ENCODE results near the gene WDR38. TPM values are rescaled to one million over a fixed set of nuclear protein-coding genes. Genes with fewer than 3 reads are reported as not detected.

The WDR38 gene
- total and polyA plus RNA-seq, 9 of the 15 experiments (the other 6 are each of a cell fraction or from before 2014, with no cell fraction given): not detected

DNA sequence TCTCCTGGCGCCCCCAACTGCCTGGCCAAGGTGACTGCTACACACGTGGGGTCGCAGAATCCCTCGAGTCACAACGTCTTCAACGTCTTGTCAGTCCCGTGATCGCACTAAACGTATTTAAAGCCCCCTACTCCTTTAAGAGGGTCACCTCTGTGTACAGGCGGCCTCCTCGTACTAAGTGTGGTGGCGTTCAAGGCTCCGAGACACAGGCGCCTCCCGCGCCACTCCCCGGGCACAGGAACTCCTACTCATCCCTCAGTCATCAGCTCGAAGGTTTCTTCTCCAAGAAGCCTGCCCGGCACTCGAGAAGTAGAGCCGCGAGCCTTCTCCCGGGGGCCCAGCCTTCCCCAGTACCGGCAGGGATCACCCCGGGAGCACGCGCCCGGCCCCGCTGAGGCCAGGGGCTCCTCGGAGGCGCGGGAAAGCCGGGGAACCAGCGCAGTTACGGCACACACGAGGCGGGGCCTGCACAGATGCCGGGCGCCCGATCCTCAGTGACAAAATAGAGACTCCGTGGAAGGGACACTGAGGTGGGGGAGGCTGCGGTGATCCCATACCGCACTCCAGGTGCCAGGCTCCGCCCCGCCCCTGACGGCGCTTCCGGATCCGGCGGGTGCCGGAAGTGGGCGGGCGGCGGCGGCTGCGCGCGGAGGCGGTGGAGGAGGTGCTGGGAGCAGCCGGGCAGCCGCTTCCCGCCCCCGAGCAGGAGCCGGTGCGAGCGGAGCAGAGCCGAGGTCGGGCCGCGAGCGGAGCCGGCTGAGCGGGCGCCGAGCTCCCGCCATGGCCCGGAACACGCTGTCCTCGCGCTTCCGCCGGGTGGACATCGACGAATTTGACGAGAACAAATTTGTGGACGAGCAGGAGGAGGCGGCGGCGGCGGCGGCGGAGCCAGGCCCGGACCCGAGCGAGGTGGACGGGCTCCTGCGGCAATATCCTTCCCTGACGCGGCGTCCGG lies 15.5 kb downstream of the WDR38 start (continued):
- 0 out of 2 replicates have a peak, but pooled peaks have one; percentile 8 for TF ChIP-seq BCOR (IDR thresholded peaks at IDR 0.05)
- no peak for TF ChIP-seq TRIM24 (IDR thresholded peaks at IDR 0.05)
- no peak for TF ChIP-seq SP2 (IDR thresholded peaks at IDR 0.05; ENCODE audit: extremely low read depth, low read depth, low read length, poor library complexity, severe bottlenecking)
- no peak for TF ChIP-seq RBM15 (IDR thresholded peaks at IDR 0.05; ENCODE audit: insufficient read depth, low read length)
- no peak for TF ChIP-seq ZNF197 (CRISPR knock-in tag; IDR thresholded peaks at IDR 0.05; ENCODE audit: low read depth)
- no peak for TF ChIP-seq PHF20 (IDR thresholded peaks at IDR 0.05; ENCODE audit: partially characterized antibody)
- TF ChIP-seq, protein P1, sequence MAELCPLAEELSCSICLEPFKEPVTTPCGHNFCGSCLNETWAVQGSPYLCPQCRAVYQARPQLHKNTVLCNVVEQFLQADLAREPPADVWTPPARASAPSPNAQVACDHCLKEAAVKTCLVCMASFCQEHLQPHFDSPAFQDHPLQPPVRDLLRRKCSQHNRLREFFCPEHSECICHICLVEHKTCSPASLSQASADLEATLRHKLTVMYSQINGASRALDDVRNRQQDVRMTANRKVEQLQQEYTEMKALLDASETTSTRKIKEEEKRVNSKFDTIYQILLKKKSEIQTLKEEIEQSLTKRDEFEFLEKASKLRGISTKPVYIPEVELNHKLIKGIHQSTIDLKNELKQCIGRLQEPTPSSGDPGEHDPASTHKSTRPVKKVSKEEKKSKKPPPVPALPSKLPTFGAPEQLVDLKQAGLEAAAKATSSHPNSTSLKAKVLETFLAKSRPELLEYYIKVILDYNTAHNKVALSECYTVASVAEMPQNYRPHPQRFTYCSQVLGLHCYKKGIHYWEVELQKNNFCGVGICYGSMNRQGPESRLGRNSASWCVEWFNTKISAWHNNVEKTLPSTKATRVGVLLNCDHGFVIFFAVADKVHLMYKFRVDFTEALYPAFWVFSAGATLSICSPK (IDR thresholded peaks at IDR 0.05; ENCODE audit: borderline replicate concordance): no peak
- TF ChIP-seq SMARCB1 (IDR thresholded peaks at IDR 0.05; ENCODE audit: insufficient read length, low read depth): no peak
- no peak for TF ChIP-seq BMI1 (IDR thresholded peaks at IDR 0.05; ENCODE audit: low read length)
- no peak for TF ChIP-seq CBX8 (IDR thresholded peaks at IDR 0.05; ENCODE audit: borderline replicate concordance, extremely low read depth, low read depth, low read length, poor library complexity, severe bottlenecking)
- TF ChIP-seq SRSF7 (optimal IDR thresholded peaks at IDR 0.05; ENCODE audit: low read depth, low read length): no peak
- no peak for TF ChIP-seq MAFK (IDR thresholded peaks at IDR 0.05; ENCODE audit: low read length)
- TF ChIP-seq, protein P2, sequence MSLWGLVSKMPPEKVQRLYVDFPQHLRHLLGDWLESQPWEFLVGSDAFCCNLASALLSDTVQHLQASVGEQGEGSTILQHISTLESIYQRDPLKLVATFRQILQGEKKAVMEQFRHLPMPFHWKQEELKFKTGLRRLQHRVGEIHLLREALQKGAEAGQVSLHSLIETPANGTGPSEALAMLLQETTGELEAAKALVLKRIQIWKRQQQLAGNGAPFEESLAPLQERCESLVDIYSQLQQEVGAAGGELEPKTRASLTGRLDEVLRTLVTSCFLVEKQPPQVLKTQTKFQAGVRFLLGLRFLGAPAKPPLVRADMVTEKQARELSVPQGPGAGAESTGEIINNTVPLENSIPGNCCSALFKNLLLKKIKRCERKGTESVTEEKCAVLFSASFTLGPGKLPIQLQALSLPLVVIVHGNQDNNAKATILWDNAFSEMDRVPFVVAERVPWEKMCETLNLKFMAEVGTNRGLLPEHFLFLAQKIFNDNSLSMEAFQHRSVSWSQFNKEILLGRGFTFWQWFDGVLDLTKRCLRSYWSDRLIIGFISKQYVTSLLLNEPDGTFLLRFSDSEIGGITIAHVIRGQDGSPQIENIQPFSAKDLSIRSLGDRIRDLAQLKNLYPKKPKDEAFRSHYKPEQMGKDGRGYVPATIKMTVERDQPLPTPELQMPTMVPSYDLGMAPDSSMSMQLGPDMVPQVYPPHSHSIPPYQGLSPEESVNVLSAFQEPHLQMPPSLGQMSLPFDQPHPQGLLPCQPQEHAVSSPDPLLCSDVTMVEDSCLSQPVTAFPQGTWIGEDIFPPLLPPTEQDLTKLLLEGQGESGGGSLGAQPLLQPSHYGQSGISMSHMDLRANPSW (CRISPR knock-in tag; IDR thresholded peaks at IDR 0.05): no peak
- no peak for TF ChIP-seq ZNF41 (CRISPR knock-in tag; conservative IDR thresholded peaks at IDR 0.05)
- TF ChIP-seq, protein P3, sequence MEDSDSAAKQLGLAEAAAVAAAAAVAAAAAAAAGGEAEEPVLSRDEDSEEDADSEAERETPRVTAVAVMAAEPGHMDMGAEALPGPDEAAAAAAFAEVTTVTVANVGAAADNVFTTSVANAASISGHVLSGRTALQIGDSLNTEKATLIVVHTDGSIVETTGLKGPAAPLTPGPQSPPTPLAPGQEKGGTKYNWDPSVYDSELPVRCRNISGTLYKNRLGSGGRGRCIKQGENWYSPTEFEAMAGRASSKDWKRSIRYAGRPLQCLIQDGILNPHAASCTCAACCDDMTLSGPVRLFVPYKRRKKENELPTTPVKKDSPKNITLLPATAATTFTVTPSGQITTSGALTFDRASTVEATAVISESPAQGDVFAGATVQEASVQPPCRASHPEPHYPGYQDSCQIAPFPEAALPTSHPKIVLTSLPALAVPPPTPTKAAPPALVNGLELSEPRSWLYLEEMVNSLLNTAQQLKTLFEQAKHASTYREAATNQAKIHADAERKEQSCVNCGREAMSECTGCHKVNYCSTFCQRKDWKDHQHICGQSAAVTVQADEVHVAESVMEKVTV (CRISPR knock-in tag; IDR thresholded peaks at IDR 0.05): no peak
- no peak for TF ChIP-seq OTX1 (CRISPR knock-in tag; IDR thresholded peaks at IDR 0.05)
- TF ChIP-seq GATAD2A (IDR thresholded peaks at IDR 0.05): no peak
- TF ChIP-seq GTF2A2 (tag; IDR thresholded peaks at IDR 0.05): no peak
- no peak; the same call in 1 of the 2 replicates for TF ChIP-seq ZBTB1 (CRISPR knock-in tag; IDR thresholded peaks at IDR 0.05; ENCODE audit: borderline replicate concordance, low read depth)
- TF ChIP-seq, protein P4, sequence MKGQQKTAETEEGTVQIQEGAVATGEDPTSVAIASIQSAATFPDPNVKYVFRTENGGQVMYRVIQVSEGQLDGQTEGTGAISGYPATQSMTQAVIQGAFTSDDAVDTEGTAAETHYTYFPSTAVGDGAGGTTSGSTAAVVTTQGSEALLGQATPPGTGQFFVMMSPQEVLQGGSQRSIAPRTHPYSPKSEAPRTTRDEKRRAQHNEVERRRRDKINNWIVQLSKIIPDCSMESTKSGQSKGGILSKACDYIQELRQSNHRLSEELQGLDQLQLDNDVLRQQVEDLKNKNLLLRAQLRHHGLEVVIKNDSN (CRISPR knock-in tag; IDR thresholded peaks at IDR 0.05): 0 out of 2 replicates have a peak, but pooled peaks have one; percentile 54
- no peak for TF ChIP-seq KDM1A (IDR thresholded peaks at IDR 0.05)
- no peak for TF ChIP-seq ILF3 (IDR thresholded peaks at IDR 0.05; ENCODE audit: borderline replicate concordance)

Measured in K562 (cell line).